ENCODE results near the gene IMMP2L.

GRCh38 chr7:111018447-111018846 is 543.8 kb downstream of the IMMP2L start:
- TF ChIP-seq SNAPC5 (CRISPR knock-in tag; IDR thresholded peaks at IDR 0.05; ENCODE audit: borderline replicate concordance) (no peak), ZNF619 (CRISPR knock-in tag; IDR thresholded peaks at IDR 0.05) (no peak), HCFC1 (IDR thresholded peaks at IDR 0.05; ENCODE audit: low read depth, low read length) (no peak), TCF12 (IDR thresholded peaks at IDR 0.05) (no peak), TCF12 (CRISPR knock-in tag; IDR thresholded peaks at IDR 0.05) (no peak), JUNB (CRISPR knock-in tag; IDR thresholded peaks at IDR 0.05; ENCODE audit: borderline replicate concordance) (no peak), ZC3H13 (CRISPR knock-in tag; IDR thresholded peaks at IDR 0.05) (no peak), ZFP36 (IDR thresholded peaks at IDR 0.05; ENCODE audit: borderline replicate concordance, low read depth, low read length, partially characterized antibody) (no peak)

All from HepG2 (cell line).